ENCODE measurements around the gene CABP4. TPM values are rescaled to one million over a fixed set of nuclear protein-coding genes. Genes with fewer than 3 reads are reported as not detected.
A peak's percentile ranks its signal among the peaks of the same experiment; 100 is the strongest.
"Not testable (repeated sequence)": the region's sequence is repeated elsewhere in the genome, so short reads cannot be mapped to it uniquely, and the experiment has no call there.

CABP4 gene
- total RNA-seq, 4 donors from 2014 or later = 0.13 to 2.4 (median 0.77) TPM

DNA sequence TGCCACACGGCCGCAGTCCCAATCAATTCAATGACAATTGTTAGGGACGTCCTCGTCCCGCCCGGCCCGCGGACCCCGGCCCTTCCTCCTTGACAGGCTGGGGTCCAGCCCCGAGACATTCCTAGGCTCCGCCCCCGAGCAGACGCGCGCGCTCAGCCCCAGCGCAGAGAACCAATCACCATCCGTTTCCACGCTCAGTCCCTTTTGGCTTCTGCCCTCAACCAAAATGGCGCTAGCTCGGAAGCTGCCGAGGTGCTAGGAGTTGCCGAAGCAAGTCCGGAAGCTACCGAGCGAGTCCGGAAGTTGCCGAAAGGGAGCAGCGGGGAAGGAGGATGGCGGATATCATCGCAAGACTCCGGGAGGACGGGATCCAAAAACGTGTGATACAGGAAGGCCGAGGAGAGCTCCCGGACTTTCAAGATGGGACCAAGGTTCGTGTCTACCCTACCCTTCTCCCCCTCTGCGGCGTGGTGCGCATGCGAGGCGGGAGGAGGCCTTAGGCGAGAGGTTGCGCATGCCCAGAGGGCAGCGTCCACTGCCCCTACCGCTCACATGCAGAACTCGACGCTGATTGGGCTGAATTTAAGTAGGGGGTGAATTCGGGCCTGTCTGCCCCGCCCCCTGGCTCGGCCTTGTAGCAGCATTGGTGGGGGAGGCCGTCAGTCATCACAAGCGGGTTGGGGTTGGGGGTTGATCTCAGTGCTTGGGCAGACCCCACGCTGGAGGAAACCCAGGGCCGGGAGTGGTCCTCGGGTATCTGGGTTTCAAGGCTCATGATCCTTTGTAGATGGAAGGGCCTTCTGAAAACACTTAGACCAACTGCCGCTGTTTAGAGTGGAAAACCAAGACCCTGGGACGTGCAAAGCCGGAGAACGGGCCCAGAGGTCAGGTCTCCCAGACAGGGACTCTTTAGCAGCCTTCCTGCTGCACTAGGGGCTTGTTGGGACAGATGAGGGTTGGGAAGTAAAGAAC, 28.0 kb downstream of the CABP4 start, which contains the start of gene AIP:
TSS of gene AIP (plus strand) at position 200 of the 972 bp plus-strand sequence. CDS start at position 333, 133 bp downstream.
- TF ChIP-seq, protein P1, sequence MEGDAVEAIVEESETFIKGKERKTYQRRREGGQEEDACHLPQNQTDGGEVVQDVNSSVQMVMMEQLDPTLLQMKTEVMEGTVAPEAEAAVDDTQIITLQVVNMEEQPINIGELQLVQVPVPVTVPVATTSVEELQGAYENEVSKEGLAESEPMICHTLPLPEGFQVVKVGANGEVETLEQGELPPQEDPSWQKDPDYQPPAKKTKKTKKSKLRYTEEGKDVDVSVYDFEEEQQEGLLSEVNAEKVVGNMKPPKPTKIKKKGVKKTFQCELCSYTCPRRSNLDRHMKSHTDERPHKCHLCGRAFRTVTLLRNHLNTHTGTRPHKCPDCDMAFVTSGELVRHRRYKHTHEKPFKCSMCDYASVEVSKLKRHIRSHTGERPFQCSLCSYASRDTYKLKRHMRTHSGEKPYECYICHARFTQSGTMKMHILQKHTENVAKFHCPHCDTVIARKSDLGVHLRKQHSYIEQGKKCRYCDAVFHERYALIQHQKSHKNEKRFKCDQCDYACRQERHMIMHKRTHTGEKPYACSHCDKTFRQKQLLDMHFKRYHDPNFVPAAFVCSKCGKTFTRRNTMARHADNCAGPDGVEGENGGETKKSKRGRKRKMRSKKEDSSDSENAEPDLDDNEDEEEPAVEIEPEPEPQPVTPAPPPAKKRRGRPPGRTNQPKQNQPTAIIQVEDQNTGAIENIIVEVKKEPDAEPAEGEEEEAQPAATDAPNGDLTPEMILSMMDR (IDR thresholded peaks at IDR 0.05) = peak in 3 of 4 experiments; percentile 22 to 60 (median 60)
- TF ChIP-seq POLR2AphosphoS5 (IDR thresholded peaks at IDR 0.05) = peak; percentile 60
- TF ChIP-seq POLR2A (IDR thresholded peaks at IDR 0.05) = peak in 1 of 2 donors; percentile 52
- TF ChIP-seq EP300 (IDR thresholded peaks at IDR 0.05) = no peak
- H3K4me3 ChIP-seq = peak within 1 kb of the TSS; percentile 59 to 81
- H3K4me1 ChIP-seq = peaks cover 0 to 42% (median 18%) of the 10 kb centered on the region in 3 donors
- H3K9me3 ChIP-seq = no peaks in the 10 kb centered on the region
- H3K36me3 ChIP-seq = peaks cover 0 to 16% of the 10 kb centered on the region in 2 donors
- peak; percentile 99 for ATAC-seq
- no peaks in the 10 kb centered on the region for H3K27me3 ChIP-seq
- 0 to 14% methylated on average over 11 to 38 of the region's 60 CpGs for WGBS, 2 donors (ENCODE audit: low coverage in 1 of 2)
- H3K27ac ChIP-seq = peak within 1 kb of the TSS; percentile 74 to 90 (median 84)

DNA sequence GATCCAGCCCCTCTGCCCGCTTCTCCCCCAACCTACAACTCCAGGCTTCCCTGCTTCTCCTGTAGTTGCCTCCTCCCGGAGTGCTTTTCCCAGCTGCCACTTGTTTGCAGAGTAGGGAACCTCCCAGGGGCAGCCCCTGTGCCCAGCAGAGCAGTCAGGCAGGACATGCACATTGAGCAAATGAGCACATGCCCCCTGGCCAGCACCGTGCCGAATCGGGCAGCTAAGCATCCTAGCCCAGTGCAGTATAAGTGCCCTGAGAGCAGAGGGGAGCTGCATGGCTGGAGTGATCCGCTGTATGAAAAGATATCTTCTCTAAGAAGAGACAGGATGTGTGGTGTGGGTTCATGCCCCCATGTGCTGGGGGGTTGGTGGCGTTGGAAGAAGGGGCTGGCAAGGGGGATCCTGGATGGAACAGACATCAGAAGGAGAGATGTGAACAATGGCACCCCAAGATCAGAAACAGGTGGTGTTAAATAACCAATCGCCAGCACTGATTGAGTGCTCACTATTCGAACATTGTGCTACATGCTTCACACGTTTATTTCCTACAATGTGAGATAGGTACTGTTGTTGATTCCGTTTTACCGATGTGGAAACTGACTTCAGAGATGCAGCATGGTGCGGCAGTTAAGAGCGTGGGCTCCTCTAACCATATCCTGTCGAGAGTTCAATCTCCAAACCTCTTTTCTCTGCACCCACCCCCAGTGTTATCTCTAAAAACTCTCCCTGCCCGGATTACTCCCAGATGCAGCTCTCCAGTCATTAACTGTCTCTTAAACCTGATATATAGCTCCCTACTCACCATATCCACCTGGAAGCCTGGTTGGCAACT, 28.9 kb downstream of the CABP4 start:
- TF ChIP-seq POLR2AphosphoS5 (IDR thresholded peaks at IDR 0.05) (no peak), POLR2A (IDR thresholded peaks at IDR 0.05) (no peak), EP300 (IDR thresholded peaks at IDR 0.05) (no peak)
- TF ChIP-seq, protein P1 (IDR thresholded peaks at IDR 0.05) = no peak
- no peak for ATAC-seq
- H3K4me1 ChIP-seq = peaks cover 0 to 42% (median 18%) of the 10 kb centered on the region in 3 donors
- peak overlapping the region in 3 of 4 donors; percentile 83 to 90 (median 85) for H3K27ac ChIP-seq
- WGBS, 2 donors (ENCODE audit: low coverage in 1 of 2) = 79 to 91% methylated on average over 9 to 10 of the region's 16 CpGs
- no peaks in the 10 kb centered on the region for H3K27me3 ChIP-seq
- peaks cover 0 to 23% of the 10 kb centered on the region in 2 donors for H3K36me3 ChIP-seq
- no peaks in the 10 kb centered on the region for H3K9me3 ChIP-seq
- peak overlapping the region in 1 of 2 donors; percentile 59 for H3K4me3 ChIP-seq

DNA sequence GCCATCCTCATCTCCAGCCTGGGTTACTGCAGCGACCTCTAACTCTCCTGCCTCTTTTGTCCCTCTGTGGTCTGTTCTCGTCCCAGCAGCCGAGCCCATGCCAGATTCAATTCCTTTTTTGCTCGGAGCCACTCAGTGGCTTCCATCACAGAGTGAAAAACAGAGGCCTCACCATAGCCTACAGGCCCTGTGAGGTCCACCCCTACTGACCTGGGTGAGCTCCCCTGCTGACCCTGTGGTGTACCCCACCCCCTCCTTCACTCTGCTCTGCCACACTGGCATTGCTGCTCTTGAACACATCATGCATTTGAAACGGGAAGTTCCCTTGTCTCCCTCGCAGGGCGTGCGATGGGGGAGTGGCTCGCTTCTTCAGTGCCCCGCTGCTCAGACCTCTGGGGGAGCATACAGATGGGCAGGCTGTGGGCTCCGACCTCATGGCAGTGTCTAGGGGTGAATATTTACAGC, 29.7 kb downstream of the CABP4 start:
- Histone ChIP-seq H3K27ac (peak overlapping the region in 1 of 4 donors; percentile 2), H3K36me3 (peaks cover 0 to 32% of the 10 kb centered on the region in 2 donors), H3K27me3 (no peaks in the 10 kb centered on the region), H3K4me1 (peaks cover 0 to 42% (median 18%) of the 10 kb centered on the region in 3 donors), H3K9me3 (no peaks in the 10 kb centered on the region), H3K4me3 (no peak overlapping the region)
- no peak for TF ChIP-seq EP300 (IDR thresholded peaks at IDR 0.05)
- TF ChIP-seq POLR2A (IDR thresholded peaks at IDR 0.05) = no peak
- no peak for TF ChIP-seq POLR2AphosphoS5 (IDR thresholded peaks at IDR 0.05)
- TF ChIP-seq, protein P1 (IDR thresholded peaks at IDR 0.05) = no peak
- WGBS, 2 donors (ENCODE audit: low coverage in 1 of 2) = 58 to 86% methylated on average over 9 to 11 of the region's 11 CpGs
- ATAC-seq = no peak

DNA sequence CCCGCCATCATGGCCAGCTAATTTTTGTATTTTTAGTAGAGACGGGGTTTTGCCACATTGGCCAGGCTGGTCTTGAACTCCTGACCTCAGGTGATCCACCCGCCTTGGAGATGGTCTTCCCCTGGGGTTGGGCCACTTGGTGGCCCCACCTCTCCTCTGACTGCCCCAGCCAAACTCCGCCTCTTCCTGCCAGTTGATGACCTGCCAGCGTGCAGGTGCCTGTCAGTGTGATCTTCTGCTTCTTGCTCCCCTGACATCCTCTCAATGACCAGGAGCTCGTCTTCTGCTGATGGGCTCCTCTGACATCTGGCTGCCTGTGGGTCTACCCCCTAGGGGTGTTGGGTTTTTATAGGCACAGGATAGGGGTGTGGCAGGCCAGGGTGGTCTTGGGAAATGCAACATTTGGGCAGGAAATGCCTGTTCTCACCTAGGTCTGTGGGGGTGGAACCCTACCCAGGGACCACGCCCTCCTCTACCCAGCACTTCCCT, 30.8 kb downstream of the CABP4 start:
- 83% methylated on average over 6 of the region's 7 CpGs; no CpG with 5 or more reads in 1 of the 2 donors for WGBS, 2 donors (ENCODE audit: low coverage in 1 of 2)
- H3K27ac ChIP-seq, H3K27me3 ChIP-seq, ATAC-seq, H3K4me3 ChIP-seq, H3K9me3 ChIP-seq: not testable (repeated sequence)
- Histone ChIP-seq H3K36me3 (peaks cover 0 to 42% of the 10 kb centered on the region in 2 donors), H3K4me1 (peaks cover 0 to 48% (median 18%) of the 10 kb centered on the region in 3 donors)
